ENCODE measurements around the gene COLEC12. TPM values are rescaled to one million over a fixed set of nuclear protein-coding genes. Genes with fewer than 3 reads are reported as not detected.

The COLEC12 gene
- total RNA-seq, 1 experiment from 2014 or later: not detected

DNA sequence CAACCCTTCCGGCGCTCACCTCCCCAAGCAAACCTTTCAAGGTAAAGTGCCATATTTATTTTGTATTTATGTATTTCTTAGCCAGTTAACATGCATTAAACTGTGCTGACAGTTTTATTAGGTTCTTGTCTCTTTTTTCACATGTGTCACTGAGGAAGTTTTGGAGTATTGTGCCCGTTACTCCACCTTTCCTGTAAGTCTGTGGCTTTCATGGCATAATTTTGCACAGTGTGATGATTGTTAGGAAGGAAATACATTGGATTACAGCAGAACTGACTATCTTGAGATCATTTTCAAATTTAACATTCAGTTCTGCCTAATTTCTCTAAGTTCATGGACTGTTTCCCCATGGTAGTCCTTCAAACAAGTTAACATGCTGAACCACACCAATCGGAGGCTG, 67.7 kb downstream of the COLEC12 start:
- Mint-ChIP-seq H3K4me1 (ENCODE audit: low read depth, unreplicated experiment) (no peaks in the 10 kb centered on the region), H3K27ac (ENCODE audit: unreplicated experiment) (no peak overlapping the region), H3K4me3 (ENCODE audit: low read depth, unreplicated experiment) (no peak overlapping the region), H3K27me3 (ENCODE audit: unreplicated experiment) (peaks cover 28% of the 10 kb centered on the region), H3K9me3 (ENCODE audit: low read depth, unreplicated experiment) (no peaks in the 10 kb centered on the region), H3K36me3 (ENCODE audit: insufficient read depth, unreplicated experiment) (no peaks in the 10 kb centered on the region)
- CTCF ChIA-PET: no interaction called here
- no TSS peak for BruUV-seq (replicated peaks)
- intact Hi-C loops (cut with micrococcal nuclease; ENCODE audit: unreplicated experiment): no loop called here
- no peak for DNase-seq
- TF ChIP-seq CTCF (IDR thresholded peaks at IDR 0.05; ENCODE audit: unreplicated experiment): no peak

- Mint-ChIP-seq H3K9me3 (ENCODE audit: low read depth, unreplicated experiment) (no peaks in the 10 kb centered on the region), H3K4me3 (ENCODE audit: low read depth, unreplicated experiment) (no peak overlapping the region), H3K27me3 (ENCODE audit: unreplicated experiment) (peaks cover 15% of the 10 kb centered on the region), H3K27ac (ENCODE audit: unreplicated experiment) (no peak overlapping the region), H3K36me3 (ENCODE audit: insufficient read depth, unreplicated experiment) (peaks cover 6% of the 10 kb centered on the region), H3K4me1 (ENCODE audit: low read depth, unreplicated experiment) (no peaks in the 10 kb centered on the region)
- intact Hi-C loops (cut with micrococcal nuclease; ENCODE audit: unreplicated experiment): loop anchor here (10.0 kb wide), 1 partner anchor 46 kb away; no protein-coding TSS in a partner anchor
- TF ChIP-seq CTCF (IDR thresholded peaks at IDR 0.05; ENCODE audit: unreplicated experiment): no peak
- CTCF ChIA-PET: no interaction called here
- no TSS peak for BruUV-seq (replicated peaks)
- no peak for DNase-seq
Measured at GRCh38 chr18:429030-429429, 71.5 kb downstream of the COLEC12 start.

- peaks cover 6% of the 10 kb centered on the region for H3K36me3 Mint-ChIP-seq (ENCODE audit: insufficient read depth, unreplicated experiment)
- TF ChIP-seq CTCF (IDR thresholded peaks at IDR 0.05; ENCODE audit: unreplicated experiment): no peak
- no peak for DNase-seq
- no TSS peak for BruUV-seq (replicated peaks)
- H3K4me1 Mint-ChIP-seq (ENCODE audit: low read depth, unreplicated experiment): peaks cover 3% of the 10 kb centered on the region
- no peaks in the 10 kb centered on the region for H3K9me3 Mint-ChIP-seq (ENCODE audit: low read depth, unreplicated experiment)
- H3K4me3 Mint-ChIP-seq (ENCODE audit: low read depth, unreplicated experiment): no peak overlapping the region
- H3K27me3 Mint-ChIP-seq (ENCODE audit: unreplicated experiment): peaks cover 12% of the 10 kb centered on the region
- intact Hi-C loops (cut with micrococcal nuclease; ENCODE audit: unreplicated experiment): loop anchor here (10.0 kb wide), 1 partner anchor 48 kb away; no protein-coding TSS in a partner anchor
- CTCF ChIA-PET: no interaction called here
- H3K27ac Mint-ChIP-seq (ENCODE audit: unreplicated experiment): no peak overlapping the region
Measured at GRCh38 chr18:427005-427404, 73.5 kb downstream of the COLEC12 start.

GRCh38 chr18:425106-425745, 75.3 kb downstream of the COLEC12 start:
- no peak overlapping the region for H3K27ac Mint-ChIP-seq (ENCODE audit: unreplicated experiment)

More at GRCh38 chr18:425106-425745, 75.3 kb downstream of the COLEC12 start:
- CTCF ChIA-PET: interaction anchor here (0.6 kb wide), 1 partner anchor 26 kb away, joined by 3 read pairs; no protein-coding TSS in a partner anchor
- Mint-ChIP-seq H3K4me3 (ENCODE audit: low read depth, unreplicated experiment) (no peak overlapping the region), H3K36me3 (ENCODE audit: insufficient read depth, unreplicated experiment) (peaks cover 6% of the 10 kb centered on the region), H3K27me3 (ENCODE audit: unreplicated experiment) (no peaks in the 10 kb centered on the region), H3K9me3 (ENCODE audit: low read depth, unreplicated experiment) (no peaks in the 10 kb centered on the region), H3K4me1 (ENCODE audit: low read depth, unreplicated experiment) (peaks cover 13% of the 10 kb centered on the region)
- no peak for DNase-seq
- TF ChIP-seq CTCF (IDR thresholded peaks at IDR 0.05; ENCODE audit: unreplicated experiment): no peak
- no TSS peak for BruUV-seq (replicated peaks)
- intact Hi-C loops (cut with micrococcal nuclease; ENCODE audit: unreplicated experiment): loop anchor here (10.0 kb wide), 1 partner anchor 50 kb away; no protein-coding TSS in a partner anchor

Measured in Calu3 (cell line).